SJSA1 (cell line): ENCODE measurements around the gene AGO4. TPM values are rescaled to one million over a fixed set of nuclear protein-coding genes. Genes with fewer than 3 reads are reported as not detected.
"Not testable (repeated sequence)": the region's sequence is repeated elsewhere in the genome, so short reads cannot be mapped to it uniquely, and the experiment has no call there.

Experiments used
- DNase-seq, 2 experiments: peaks; one replicate each; pipeline ENCODE4 v3.0.0-alpha.2; 2015 to 2020; ENCODE audit warnings: low spot score in 2 of 2, low read depth in 1 of 2
- H3K27ac ChIP-seq: fragments of 250-450 bp; sonication (Bioruptor Pico); 2 replicates; pipeline ENCODE4 v1.5.1; 2020; ENCODE audit warnings: mild to moderate bottlenecking, moderate library complexity
- H3K27me3 ChIP-seq: fragments of 250-450 bp; sonication (Bioruptor Pico); replicated peaks from 2 replicates; pipeline ENCODE4 v1.5.1; 2020; ENCODE audit warnings: mild to moderate bottlenecking, moderate library complexity
- H3K36me3 ChIP-seq: fragments of 250-450 bp; sonication (Bioruptor Pico); 2 replicates; pipeline ENCODE4 v1.5.1; 2020; ENCODE audit warnings: mild to moderate bottlenecking
- H3K4me1 ChIP-seq: fragments of 250-450 bp; sonication (Bioruptor Pico); replicated peaks from 2 replicates; pipeline ENCODE4 v1.6.1; 2021; ENCODE audit warnings: mild to moderate bottlenecking
- H3K4me3 ChIP-seq: fragments of 250-450 bp; sonication (Bioruptor Pico); 2 replicates; pipeline ENCODE4 v1.5.1; 2020; ENCODE audit warnings: mild to moderate bottlenecking
- H3K9me3 ChIP-seq: fragments of 250-450 bp; sonication (Bioruptor Pico); replicated peaks from 2 replicates; pipeline ENCODE4 v1.5.1; 2020; ENCODE audit warnings: mild to moderate bottlenecking
- total RNA-seq: library from RNA; depleted of rRNA; stranded (reverse); fragments of >200 nt; shearing (Covaris generic); gene quantifications from 2 replicates; pipeline ENCODE4 v1.2.3, GENCODE V29; 2014

The AGO4 gene
- total RNA-seq, 1 experiment from 2014 or later: 7.2 TPM

GRCh38 chr1:35863881-35864625 is 56.2 kb downstream of the AGO4 start:
- no peak overlapping the region for H3K4me3 ChIP-seq
- no peak overlapping the region for H3K27ac ChIP-seq
- H3K4me1 ChIP-seq: no peaks in the 10 kb centered on the region
- H3K9me3 ChIP-seq: no peaks in the 10 kb centered on the region
- no peak for DNase-seq
- no peaks in the 10 kb centered on the region for H3K27me3 ChIP-seq
- no peaks in the 10 kb centered on the region for H3K36me3 ChIP-seq

GRCh38 chr1:35864813-35865212 is 57.0 kb downstream of the AGO4 start:
- no peak overlapping the region for H3K27ac ChIP-seq
- no peaks in the 10 kb centered on the region for H3K9me3 ChIP-seq
- H3K36me3 ChIP-seq: no peaks in the 10 kb centered on the region
- H3K4me3 ChIP-seq: no peak overlapping the region
- H3K4me1 ChIP-seq: no peaks in the 10 kb centered on the region
- no peaks in the 10 kb centered on the region for H3K27me3 ChIP-seq
- no peak for DNase-seq

GRCh38 chr1:35866991-35867390 is 59.2 kb downstream of the AGO4 start:
- no peak for DNase-seq
- no peaks in the 10 kb centered on the region for H3K36me3 ChIP-seq
- no peak overlapping the region for H3K4me3 ChIP-seq
- H3K4me1 ChIP-seq: peaks cover 8% of the 10 kb centered on the region
- H3K9me3 ChIP-seq: no peaks in the 10 kb centered on the region
- no peak overlapping the region for H3K27ac ChIP-seq
- no peaks in the 10 kb centered on the region for H3K27me3 ChIP-seq

- H3K9me3 ChIP-seq, H3K36me3 ChIP-seq, DNase-seq, H3K4me1 ChIP-seq, H3K27ac ChIP-seq, H3K27me3 ChIP-seq, H3K4me3 ChIP-seq: not testable (repeated sequence)
Observed at GRCh38 chr1:35869245-35869950, 61.6 kb downstream of the AGO4 start.

- peaks cover 8% of the 10 kb centered on the region for H3K4me1 ChIP-seq
- no peak overlapping the region for H3K4me3 ChIP-seq
- no peak overlapping the region for H3K27ac ChIP-seq
- H3K9me3 ChIP-seq: no peaks in the 10 kb centered on the region
- no peak for DNase-seq
- no peaks in the 10 kb centered on the region for H3K27me3 ChIP-seq
- H3K36me3 ChIP-seq: no peaks in the 10 kb centered on the region
Observed at GRCh38 chr1:35870651-35871309, 63.0 kb downstream of the AGO4 start.

GRCh38 chr1:35873243-35873750 is 65.5 kb downstream of the AGO4 start:
- no peaks in the 10 kb centered on the region for H3K36me3 ChIP-seq
- no peaks in the 10 kb centered on the region for H3K27me3 ChIP-seq
- no peaks in the 10 kb centered on the region for H3K9me3 ChIP-seq
- H3K4me1 ChIP-seq: peaks cover 8% of the 10 kb centered on the region
- no peak overlapping the region for H3K27ac ChIP-seq
- no peak for DNase-seq
- H3K4me3 ChIP-seq: no peak overlapping the region

- not testable (repeated sequence) for H3K9me3 ChIP-seq, H3K4me3 ChIP-seq, H3K27me3 ChIP-seq, H3K4me1 ChIP-seq, H3K36me3 ChIP-seq, DNase-seq, H3K27ac ChIP-seq
Observed at GRCh38 chr1:35874115-35874514, 66.3 kb downstream of the AGO4 start.

- no peaks in the 10 kb centered on the region for H3K27me3 ChIP-seq
Observed at GRCh38 chr1:35876988-35877387, 69.2 kb downstream of the AGO4 start.

GRCh38 chr1:35881850-35882273 is 74.0 kb downstream of the AGO4 start:
- Histone ChIP-seq H3K27me3 (no peaks in the 10 kb centered on the region), H3K36me3 (no peaks in the 10 kb centered on the region), H3K4me3 (no peak overlapping the region), H3K27ac (no peak overlapping the region), H3K9me3 (no peaks in the 10 kb centered on the region), H3K4me1 (peaks cover 4% of the 10 kb centered on the region; the same call in 1 of the 2 replicates)
- no peak for DNase-seq

More at GRCh38 chr1:35876988-35877387, 69.2 kb downstream of the AGO4 start:
- no peaks in the 10 kb centered on the region for H3K9me3 ChIP-seq
- no peaks in the 10 kb centered on the region for H3K36me3 ChIP-seq
- H3K4me1 ChIP-seq: no peaks in the 10 kb centered on the region
- no peak overlapping the region for H3K27ac ChIP-seq
- no peak overlapping the region for H3K4me3 ChIP-seq
- no peak for DNase-seq

GRCh38 chr1:35882586-35882944 is 74.7 kb downstream of the AGO4 start:
- Histone ChIP-seq H3K9me3 (no peaks in the 10 kb centered on the region), H3K27ac (no peak overlapping the region), H3K4me1 (peaks cover 4% of the 10 kb centered on the region; the same call in 1 of the 2 replicates), H3K27me3 (no peaks in the 10 kb centered on the region), H3K36me3 (no peaks in the 10 kb centered on the region), H3K4me3 (peak overlapping the region; percentile 84)
- DNase-seq: no peak

- peak within 1 kb of the TSS; percentile 84 for H3K4me3 ChIP-seq
- DNase-seq: peak; percentile 83 to 95
- H3K4me1 ChIP-seq: peaks cover 4% of the 10 kb centered on the region; the same call in 1 of the 2 replicates
- no peak within 1 kb of the TSS for H3K27ac ChIP-seq
- no peaks in the 10 kb centered on the region for H3K9me3 ChIP-seq
- no peaks in the 10 kb centered on the region for H3K27me3 ChIP-seq
- no peaks in the 10 kb centered on the region for H3K36me3 ChIP-seq
Observed at GRCh38 chr1:35882945-35883634, 75.3 kb downstream of the AGO4 start, which contains the start of gene AGO1. TSS of gene AGO1 (plus strand) at chr1:35883209. CDS start at chr1:35883422, 213 bp downstream.

- H3K27me3 ChIP-seq: no peaks in the 10 kb centered on the region
- H3K36me3 ChIP-seq: peaks cover 4% of the 10 kb centered on the region; the same call in 1 of the 2 replicates
- H3K9me3 ChIP-seq: no peaks in the 10 kb centered on the region
- peaks cover 4% of the 10 kb centered on the region; the same call in 1 of the 2 replicates for H3K4me1 ChIP-seq
- DNase-seq: no peak
- peak overlapping the region; percentile 84 for H3K4me3 ChIP-seq
- H3K27ac ChIP-seq: no peak overlapping the region
Observed at GRCh38 chr1:35883635-35884101, 75.9 kb downstream of the AGO4 start.

- peaks cover 5% of the 10 kb centered on the region; the same call in 1 of the 2 replicates for H3K36me3 ChIP-seq
- H3K27ac ChIP-seq: no peak overlapping the region
- H3K9me3 ChIP-seq: no peaks in the 10 kb centered on the region
- H3K4me1 ChIP-seq: peaks cover 4% of the 10 kb centered on the region; the same call in 1 of the 2 replicates
- no peaks in the 10 kb centered on the region for H3K27me3 ChIP-seq
- H3K4me3 ChIP-seq: no peak overlapping the region
- DNase-seq: no peak
Observed at GRCh38 chr1:35884934-35885333, 77.1 kb downstream of the AGO4 start.
